H9 (cell line): ENCODE results near the gene EPHA3. TPM values are rescaled to one million over a fixed set of nuclear protein-coding genes. Genes with fewer than 3 reads are reported as not detected.

Experiments
- DNase-seq: peaks from one replicate; pipeline ENCODE4 v3.0.0-alpha.2; 2017
- H2AFZ ChIP-seq: one replicate; pipeline ENCODE4 v1.6.1; 2013; ENCODE audit warnings: mild to moderate bottlenecking, low read length, control low read depth, moderate library complexity
- H2AK5ac ChIP-seq: 2 replicates; pipeline ENCODE4 v1.6.1; 2013; ENCODE audit warnings: low read length, control low read depth, mixed read lengths; ENCODE audit not compliant: insufficient read length
- H2BK120ac ChIP-seq: one replicate; pipeline ENCODE4 v1.6.1; 2013; ENCODE audit warnings: low read depth, mild to moderate bottlenecking, low read length, control low read depth, inconsistent platforms; ENCODE audit not compliant: poor library complexity, severe bottlenecking
- H2BK12ac ChIP-seq: 2 replicates; pipeline ENCODE4 v1.6.1; 2013; ENCODE audit warnings: low read length, control low read depth, mixed read lengths, low read depth; ENCODE audit not compliant: insufficient read length
- H2BK15ac ChIP-seq: 2 replicates; pipeline ENCODE4 v1.6.1; 2013; ENCODE audit warnings: low read depth, low read length, control low read depth
- H2BK20ac ChIP-seq: one replicate; pipeline ENCODE4 v1.6.1; 2013; ENCODE audit warnings: low read depth, mild to moderate bottlenecking, low read length, control low read depth, inconsistent platforms; ENCODE audit not compliant: poor library complexity, severe bottlenecking
- H2BK5ac ChIP-seq: 2 replicates; pipeline ENCODE4 v1.6.1; 2013; ENCODE audit warnings: low read length, control low read depth, mixed read lengths; ENCODE audit not compliant: insufficient read length
- H3K14ac ChIP-seq: 2 replicates; pipeline ENCODE4 v1.6.1; 2013; ENCODE audit warnings: low read length, control low read depth; ENCODE audit not compliant: insufficient read depth
- H3K18ac ChIP-seq: 2 replicates; pipeline ENCODE4 v1.6.1; 2013; ENCODE audit warnings: low read depth, mild to moderate bottlenecking, mixed read lengths, low read length, control low read depth; ENCODE audit not compliant: insufficient read length
- H3K23ac ChIP-seq: 2 replicates; pipeline ENCODE4 v1.6.1; 2013; ENCODE audit warnings: low read length, control low read depth, mixed read lengths, low read depth; ENCODE audit not compliant: insufficient read length
- H3K23me2 ChIP-seq: 2 replicates; pipeline ENCODE4 v1.6.1; 2013; ENCODE audit warnings: low read depth, mild to moderate bottlenecking, mixed read lengths, low read length, control low read depth; ENCODE audit not compliant: insufficient read length, poor library complexity, severe bottlenecking
- H3K27ac ChIP-seq: 2 replicates; pipeline ENCODE4 v1.5.1; 2013; ENCODE audit warnings: low read length, control low read depth, mixed read lengths, low read depth; ENCODE audit not compliant: insufficient read length
- H3K27me3 ChIP-seq: 2 replicates; pipeline ENCODE4 v1.6.1; 2013; ENCODE audit warnings: low read length, control low read depth, inconsistent platforms; ENCODE audit not compliant: insufficient read depth
- H3K4ac ChIP-seq: 2 replicates; pipeline ENCODE4 v1.6.1; 2013; ENCODE audit warnings: low read depth, mild to moderate bottlenecking, control low read depth, inconsistent platforms, low read length, moderate library complexity
- H3K4me1 ChIP-seq: 2 replicates; pipeline ENCODE4 v1.6.1; 2013; ENCODE audit warnings: low read length, control low read depth, inconsistent platforms; ENCODE audit not compliant: insufficient read depth
- H3K4me2 ChIP-seq: 2 replicates; pipeline ENCODE4 v1.6.1; 2013; ENCODE audit warnings: low read length, control low read depth, mixed read lengths; ENCODE audit not compliant: insufficient read length, insufficient read depth
- H3K56ac ChIP-seq: 2 replicates; pipeline ENCODE4 v1.6.1; 2013; ENCODE audit warnings: low read depth, mild to moderate bottlenecking, mixed read lengths, low read length, control low read depth; ENCODE audit not compliant: insufficient read length
- H3K79me1 ChIP-seq: 2 replicates; pipeline ENCODE4 v1.6.1; 2013; ENCODE audit warnings: low read depth, mild to moderate bottlenecking, moderate library complexity, low read length, control low read depth, inconsistent platforms; ENCODE audit not compliant: insufficient read depth, poor library complexity, severe bottlenecking
- H3K79me2 ChIP-seq: 2 replicates; pipeline ENCODE4 v1.6.1; 2013; ENCODE audit warnings: low read length, control low read depth, inconsistent platforms; ENCODE audit not compliant: insufficient read depth
- H3K9ac ChIP-seq: 2 replicates; pipeline ENCODE4 v1.6.1; 2013; ENCODE audit warnings: low read length, control low read depth, mixed read lengths; ENCODE audit not compliant: insufficient read length; ENCODE audit errors: extremely low read depth
- H3K9me3 ChIP-seq: one replicate; pipeline ENCODE4 v1.6.1; 2013; ENCODE audit warnings: low read depth, low read length, inconsistent platforms; ENCODE audit not compliant: control insufficient read depth
- H3T11ph ChIP-seq: one replicate; pipeline ENCODE4 v1.6.1; 2013; ENCODE audit warnings: mild to moderate bottlenecking, low read length, control low read depth, inconsistent platforms
- H4K20me1 ChIP-seq: one replicate; pipeline ENCODE4 v1.6.1; 2013; ENCODE audit not compliant: control insufficient read depth, insufficient read length, insufficient read depth
- H4K5ac ChIP-seq: 2 replicates; pipeline ENCODE4 v1.6.1; 2013; ENCODE audit warnings: low read depth, mild to moderate bottlenecking, mixed read lengths, low read length, control low read depth; ENCODE audit not compliant: insufficient read length
- H4K8ac ChIP-seq: replicated peaks from 2 replicates; pipeline ENCODE4 v1.6.1; 2013; ENCODE audit warnings: low read length, control low read depth, mixed read lengths, low read depth; ENCODE audit not compliant: insufficient read length
- H4K91ac ChIP-seq: 2 replicates; pipeline ENCODE4 v1.6.1; 2013; ENCODE audit warnings: low read depth, mild to moderate bottlenecking, moderate library complexity, mixed read lengths, low read length, control low read depth; ENCODE audit not compliant: insufficient read length
- H3K27ac Mint-ChIP-seq, 3 experiments: 2 replicates in 2 of 3; 3 replicates in 1 of 3; pipeline ENCODE4 v1.8.0; 2020 to 2021; ENCODE audit warnings: mixed read lengths in 3 of 3, mild to moderate bottlenecking in 1 of 3, moderate library complexity in 1 of 3
- H3K27me3 Mint-ChIP-seq: 2 replicates; pipeline ENCODE4 v1.8.0; 2021; ENCODE audit warnings: low read depth, mild to moderate bottlenecking, moderate library complexity, mixed read lengths
- H3K36me3 Mint-ChIP-seq, 3 experiments: 2 replicates in 2 of 3; 3 replicates in 1 of 3; pipeline ENCODE4 v1.8.0; 2020 to 2021; ENCODE audit warnings: low read depth in 3 of 3, mixed read lengths in 3 of 3; ENCODE audit not compliant: insufficient read depth in 1 of 3
- H3K4me1 Mint-ChIP-seq, 2 experiments: 2 replicates each; pipeline ENCODE4 v1.8.0; 2020; ENCODE audit warnings: mixed read lengths in 2 of 2
- H3K4me3 Mint-ChIP-seq, 2 experiments: 2 replicates in 1 of 2; 3 replicates in 1 of 2; pipeline ENCODE4 v1.8.0; 2020 to 2021; ENCODE audit warnings: mild to moderate bottlenecking in 2 of 2, mixed read lengths in 2 of 2, moderate library complexity in 1 of 2
- H3K9me3 Mint-ChIP-seq, 2 experiments: 2 replicates in 1 of 2; 3 replicates in 1 of 2; pipeline ENCODE4 v1.8.0; 2020; ENCODE audit warnings: mild to moderate bottlenecking in 2 of 2, mixed read lengths in 2 of 2, moderate library complexity in 1 of 2
- total RNA-seq: library from RNA; stranded (reverse); gene quantifications from 2 replicates; pipeline ENCODE4 v1.2.1, GENCODE V29; 2021
- TF ChIP-seq, protein P1 (sequence below): fragments of 200-600 bp; sonication (generic); conservative IDR thresholded peaks from 3 replicates; pipeline ENCODE4 v1.8.0; 2021; ENCODE audit warnings: antibody characterized with exemption, mild to moderate bottlenecking

Gene EPHA3
- total RNA-seq, 1 experiment from 2014 or later, result 0.66 TPM

DNA sequence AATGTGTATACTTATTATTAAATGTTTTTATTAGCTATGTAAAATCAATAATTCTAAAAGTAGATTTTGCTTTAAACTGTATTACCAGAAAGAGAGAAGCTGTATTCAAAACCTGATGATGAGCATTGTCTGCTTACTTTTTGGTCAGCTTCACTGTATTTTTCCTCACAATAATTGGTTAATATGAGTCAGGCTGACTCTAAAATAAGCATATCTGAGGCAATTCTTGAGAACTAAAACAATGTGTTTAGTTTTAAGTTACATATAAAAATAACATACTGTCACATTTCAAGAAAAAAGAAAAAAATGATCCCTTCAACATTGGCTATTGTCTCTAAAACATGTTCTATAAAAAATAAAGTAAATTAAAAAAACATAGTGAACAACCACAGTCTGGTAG lies 66.1 kb downstream of the EPHA3 start:
- Histone ChIP-seq H2BK12ac (no peak overlapping the region), H2BK15ac (no peak overlapping the region), H3K23ac (no peak overlapping the region), H4K5ac (no peak overlapping the region), H3K4me1 (no peaks in the 10 kb centered on the region; the same call in 1 of the 2 replicates), H2BK5ac (no peak overlapping the region), H4K91ac (no peak overlapping the region), H3K4me2 (no peak overlapping the region), H3K79me2 (no peaks in the 10 kb centered on the region), H3K9me3 (no peaks in the 10 kb centered on the region), H4K20me1 (no peaks in the 10 kb centered on the region), H2AK5ac (no peak overlapping the region), H2BK120ac (no peak overlapping the region), H4K8ac (no peak overlapping the region), H3K18ac (no peak overlapping the region), H3K79me1 (no peaks in the 10 kb centered on the region), H3K56ac (no peak overlapping the region), H3K9ac (no peak overlapping the region), H3K4ac (no peak overlapping the region), H2AFZ (no peak overlapping the region), H2BK20ac (no peak overlapping the region), H3K14ac (no peak overlapping the region), H3K23me2 (no peaks in the 10 kb centered on the region), H3K27ac (no peak overlapping the region), H3T11ph (no peak overlapping the region), H3K27me3 (no peaks in the 10 kb centered on the region)
- Mint-ChIP-seq H3K36me3 (peaks cover 0 to 4% (median 0%) of the 10 kb centered on the region in 3 experiments; a peak in 1 of 7 replicates), H3K9me3 (no peaks in the 10 kb centered on the region), H3K4me1 (peaks cover 24 to 33% of the 10 kb centered on the region in 2 experiments), H3K27me3 (no peaks in the 10 kb centered on the region), H3K27ac (no peak overlapping the region), H3K4me3 (no peak overlapping the region)
- no peak for DNase-seq
- TF ChIP-seq, protein P1, sequence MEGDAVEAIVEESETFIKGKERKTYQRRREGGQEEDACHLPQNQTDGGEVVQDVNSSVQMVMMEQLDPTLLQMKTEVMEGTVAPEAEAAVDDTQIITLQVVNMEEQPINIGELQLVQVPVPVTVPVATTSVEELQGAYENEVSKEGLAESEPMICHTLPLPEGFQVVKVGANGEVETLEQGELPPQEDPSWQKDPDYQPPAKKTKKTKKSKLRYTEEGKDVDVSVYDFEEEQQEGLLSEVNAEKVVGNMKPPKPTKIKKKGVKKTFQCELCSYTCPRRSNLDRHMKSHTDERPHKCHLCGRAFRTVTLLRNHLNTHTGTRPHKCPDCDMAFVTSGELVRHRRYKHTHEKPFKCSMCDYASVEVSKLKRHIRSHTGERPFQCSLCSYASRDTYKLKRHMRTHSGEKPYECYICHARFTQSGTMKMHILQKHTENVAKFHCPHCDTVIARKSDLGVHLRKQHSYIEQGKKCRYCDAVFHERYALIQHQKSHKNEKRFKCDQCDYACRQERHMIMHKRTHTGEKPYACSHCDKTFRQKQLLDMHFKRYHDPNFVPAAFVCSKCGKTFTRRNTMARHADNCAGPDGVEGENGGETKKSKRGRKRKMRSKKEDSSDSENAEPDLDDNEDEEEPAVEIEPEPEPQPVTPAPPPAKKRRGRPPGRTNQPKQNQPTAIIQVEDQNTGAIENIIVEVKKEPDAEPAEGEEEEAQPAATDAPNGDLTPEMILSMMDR, result no peak
